Activated CD4-positive, alpha-beta T cell treated with anti-CD3 and anti-CD28 coated beads, Interleukin-2, amount 50 U/mL, for 1 hour (primary cell): ENCODE results near the gene TAF11L14.

ENCODE experiments used
- DNase-seq: peaks from one replicate; pipeline ENCODE4 v3.0.0-alpha.2; 2020

The TAF11L14 gene

DNA sequence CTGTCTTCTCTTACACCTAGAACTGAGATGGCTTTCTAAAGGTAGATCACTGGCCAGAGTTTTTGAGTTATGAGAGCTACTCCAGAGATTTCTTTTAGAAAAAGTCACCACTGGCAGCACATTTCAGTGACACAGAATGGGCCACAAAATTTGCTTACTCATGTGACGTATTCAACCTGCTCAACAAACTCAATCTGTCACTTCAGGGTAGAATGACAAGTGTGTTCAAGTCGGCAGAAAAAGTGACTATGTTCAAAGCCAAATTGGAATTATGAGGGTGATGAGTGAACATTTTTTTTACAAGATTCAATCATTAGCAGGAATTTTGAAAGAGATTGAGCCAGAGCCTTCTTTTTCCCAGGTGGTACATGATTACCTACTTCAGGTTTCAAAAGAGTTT lies 46.5 kb downstream of the TAF11L14 start:
- DNase-seq = no peak
